SK-N-SH (cell line): ENCODE results near the gene DLG3. TPM values are rescaled to one million over a fixed set of nuclear protein-coding genes. Genes with fewer than 3 reads are reported as not detected.

Source experiments
- CTCF ChIA-PET: fragments of 300-600, 350-600 bp; formaldehyde crosslinking; extraction: SDS; loops from one replicate; lab custom pipeline; 2021; lab: Yijun Ruan, JAX
- POLR2A ChIA-PET: fragments of 350-600 bp; sonication (Branson Sonifier 250); formaldehyde crosslinking; extraction: SDS; loops from one replicate; lab custom pipeline; 2020; ENCODE audit warnings: antibody characterized with exemption, inconsistent platforms; lab: Yijun Ruan, JAX
- DNase-seq: peaks from one replicate; pipeline ENCODE4 v3.0.0; 2012
- H2AFZ ChIP-seq: fragments of 200-600 bp; sonication (generic); 2 replicates; pipeline ENCODE4 v1.8.1; 2016; ENCODE audit warnings: antibody characterized with exemption, mild to moderate bottlenecking, low read depth
- H3F3A ChIP-seq: fragments of 200-600 bp; sonication (generic); replicated peaks from 2 replicates; pipeline ENCODE3; 2016; ENCODE audit warnings: antibody characterized with exemption, mild to moderate bottlenecking; ENCODE audit not compliant: insufficient read depth
- H3K27ac ChIP-seq, 2 experiments: fragments of 200-500 bp in 1 of 2; fragments of 200-600 bp in 1 of 2; sonication (Bioruptor generic) in 1 of 2; sonication (generic), shearing (Covaris generic) in 1 of 2; 2 replicates each; pipeline versions ENCODE4 v1.5.1 to v1.6.1; 2014 to 2016; ENCODE audit warnings: low read depth in 2 of 2, inconsistent platforms in 1 of 2, low read length in 1 of 2, mild to moderate bottlenecking in 1 of 2, mixed read lengths in 1 of 2
- H3K27me3 ChIP-seq: fragments of 200-600 bp; sonication (generic), shearing (Covaris generic); 2 replicates; pipeline ENCODE4 v1.6.1; 2016; ENCODE audit warnings: mixed run types; ENCODE audit not compliant: insufficient read depth
- H3K36me3 ChIP-seq, 2 experiments: fragments of 200-500 bp in 1 of 2; fragments of 200-600 bp in 1 of 2; sonication (Bioruptor generic) in 1 of 2; sonication (generic) in 1 of 2; replicated peaks in 1 of 2; 2 replicates each; pipeline versions ENCODE3 to v1.5.1; 2014 to 2016; ENCODE audit warnings: low read length in 1 of 2, mild to moderate bottlenecking in 1 of 2; ENCODE audit not compliant: insufficient read depth in 2 of 2, control insufficient read depth in 1 of 2
- H3K4me1 ChIP-seq, 2 experiments: fragments of 200-500 bp in 1 of 2; fragments of 200-600 bp in 1 of 2; sonication (Bioruptor generic) in 1 of 2; sonication (generic), shearing (Covaris generic) in 1 of 2; 2 replicates each; pipeline versions ENCODE4 v1.5.1 to v1.6.1; 2014 to 2016; ENCODE audit warnings: low read depth in 1 of 2, low read length in 1 of 2, mixed run types in 1 of 2; ENCODE audit not compliant: insufficient read depth in 2 of 2, control insufficient read depth in 1 of 2
- H3K4me2 ChIP-seq: fragments of 200-600 bp; sonication (generic), shearing (Covaris generic); 2 replicates; pipeline ENCODE4 v1.6.1; 2017; ENCODE audit warnings: mixed run types
- H3K4me3 ChIP-seq, 2 experiments: fragments of 200-500 bp in 1 of 2; fragments of 200-600 bp in 1 of 2; sonication (Bioruptor generic) in 1 of 2; sonication (generic), shearing (Covaris generic) in 1 of 2; 2 replicates each; pipeline versions ENCODE4 v1.5.1 to v1.8.1; 2014 to 2016; ENCODE audit warnings: low read depth in 2 of 2, inconsistent platforms in 1 of 2, low read length in 1 of 2, mild to moderate bottlenecking in 1 of 2, mixed read lengths in 1 of 2, moderate library complexity in 1 of 2
- H3K79me2 ChIP-seq: fragments of 200-600 bp; sonication (generic); 2 replicates; pipeline ENCODE4 v1.8.1; 2017; ENCODE audit warnings: mild to moderate bottlenecking; ENCODE audit not compliant: insufficient read depth
- H3K9ac ChIP-seq: fragments of 200-600 bp; sonication (generic); 2 replicates; pipeline ENCODE4 v1.6.1; 2017; ENCODE audit warnings: mixed run types
- H3K9me2 ChIP-seq: fragments of 200-600 bp; sonication (generic); 2 replicates; pipeline ENCODE4 v1.6.1; 2017; ENCODE audit warnings: mixed run types
- H3K9me3 ChIP-seq: fragments of 200-600 bp; sonication (generic); 2 replicates; pipeline ENCODE4 v1.6.1; 2017; ENCODE audit warnings: mixed run types, mild to moderate bottlenecking, moderate library complexity
- H4K20me1 ChIP-seq: fragments of 200-600 bp; sonication (generic); 2 replicates; pipeline ENCODE4 v1.6.1; 2017; ENCODE audit warnings: mild to moderate bottlenecking, mixed run types; ENCODE audit not compliant: insufficient read depth
- CHD2 ChIP-seq: fragments of 150-350 bp; IDR thresholded peaks from 2 replicates; pipeline ENCODE4 v1.6.1; 2018; ENCODE audit warnings: low read length; ENCODE audit not compliant: partially characterized antibody
- EP300 ChIP-seq, 2 experiments: IDR thresholded peaks; 2 replicates each; pipeline versions ENCODE4 v1.4.0 to v1.6.1; 2012; ENCODE audit warnings: borderline replicate concordance in 1 of 2, low read depth in 1 of 2, low read length in 1 of 2
- GATA2 ChIP-seq: sonication (generic); formaldehyde crosslinking; IDR thresholded peaks from 2 replicates; pipeline ENCODE4 v1.5.0; 2020; ENCODE audit warnings: mild to moderate bottlenecking, missing genetic modification reagents
- JUND ChIP-seq: IDR thresholded peaks from 2 replicates; pipeline ENCODE4 v1.4.0; 2012
- NFIC ChIP-seq: IDR thresholded peaks from 2 replicates; pipeline ENCODE4 v1.4.0; 2012; ENCODE audit warnings: borderline replicate concordance
- NRF1 ChIP-seq: IDR thresholded peaks from 2 replicates; pipeline ENCODE4 v1.6.1; 2012; ENCODE audit warnings: low read depth, mild to moderate bottlenecking, low read length
- RCOR1 ChIP-seq: fragments of 150-350 bp; IDR thresholded peaks from 2 replicates; pipeline ENCODE4 v1.6.1; 2017; ENCODE audit warnings: antibody characterized with exemption, low read length
- RFX5 ChIP-seq: IDR thresholded peaks from 2 replicates; pipeline ENCODE4 v1.6.1; 2012; ENCODE audit warnings: mild to moderate bottlenecking, improper control_type of control experiment, low read length
- RXRA ChIP-seq: IDR thresholded peaks from 2 replicates; pipeline ENCODE4 v1.4.0; 2012; ENCODE audit warnings: low read depth, mild to moderate bottlenecking, borderline replicate concordance
- SIN3A ChIP-seq: IDR thresholded peaks from 2 replicates; pipeline ENCODE4 v1.6.1; 2012; ENCODE audit warnings: low read depth, mild to moderate bottlenecking, low read length, moderate library complexity, borderline replicate concordance
- TAF1 ChIP-seq: IDR thresholded peaks from 2 replicates; pipeline ENCODE4 v1.6.1; 2012; ENCODE audit warnings: low read depth, mild to moderate bottlenecking, low read length, moderate library complexity, borderline replicate concordance
- TCF12 ChIP-seq: IDR thresholded peaks from 2 replicates; pipeline ENCODE4 v1.4.0; 2012
- TEAD4 ChIP-seq: IDR thresholded peaks from 2 replicates; pipeline ENCODE4 v1.4.0; 2012; ENCODE audit warnings: mild to moderate bottlenecking, borderline replicate concordance; ENCODE audit not compliant: insufficient read depth
- whole genome bisulfite sequencing: methylation state at CpG from one replicate; pipeline ENCODE4 v1.1.6; 2017; ENCODE audit warnings: low lambda C conversion rate; 5-methylcytosine and 5-hydroxymethylcytosine counted together
- polyA plus RNA-seq, 3 experiments: library from polyadenylated mRNA; depleted of rRNA; stranded (reverse); fragments of >200 nt; gene quantifications; 2 replicates each; pipeline ENCODE4 v1.2.3, GENCODE V29; 2012
- TF ChIP-seq, protein P1 (sequence below): IDR thresholded peaks from 2 replicates; pipeline ENCODE4 v1.4.0; 2012; ENCODE audit warnings: low read depth
- TF ChIP-seq, protein P2 (sequence below): IDR thresholded peaks from 2 replicates; pipeline ENCODE4 v1.6.1; 2012; ENCODE audit warnings: mild to moderate bottlenecking, low read depth, low read length, moderate library complexity
- TF ChIP-seq, protein P3 (sequence below): IDR thresholded peaks from 2 replicates; pipeline ENCODE4 v1.4.0; 2012; ENCODE audit warnings: low read depth, borderline replicate concordance

Gene DLG3
- polyA plus RNA-seq, 1 of the 3 experiments (the other 2 are of a cell fraction): 11.7 TPM

DNA sequence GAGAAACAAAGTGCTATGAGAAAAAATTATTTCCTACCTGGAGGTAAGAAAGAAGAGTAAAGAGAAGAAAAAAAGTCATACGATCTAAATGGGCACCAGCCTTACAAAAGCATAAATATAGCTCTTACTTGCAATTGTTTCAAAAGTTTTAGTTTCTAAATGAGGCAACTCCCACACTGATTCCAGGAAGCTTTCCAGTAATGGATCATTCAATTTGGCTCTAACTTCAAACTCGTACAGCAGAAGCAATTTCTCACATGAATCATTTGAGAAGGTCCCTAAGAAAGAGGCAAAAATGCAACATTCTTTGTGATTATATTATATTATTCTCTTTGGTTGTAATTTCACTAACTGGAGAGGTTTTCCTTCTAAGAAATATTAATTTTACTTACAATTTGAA is 109.9 kb downstream of the DLG3 start:
- Histone ChIP-seq H4K20me1 (no peaks in the 10 kb centered on the region), H3K36me3 (no peaks in the 10 kb centered on the region), H3K4me1 (no peaks in the 10 kb centered on the region), H3K79me2 (no peaks in the 10 kb centered on the region), H3F3A (no peaks in the 10 kb centered on the region), H2AFZ (no peak overlapping the region), H3K4me3 (no peak overlapping the region), H3K4me2 (no peak overlapping the region), H3K9ac (no peak overlapping the region), H3K9me2 (no peaks in the 10 kb centered on the region), H3K9me3 (no peaks in the 10 kb centered on the region), H3K27ac (no peak overlapping the region), H3K27me3 (no peaks in the 10 kb centered on the region)
- TF ChIP-seq, protein P1, sequence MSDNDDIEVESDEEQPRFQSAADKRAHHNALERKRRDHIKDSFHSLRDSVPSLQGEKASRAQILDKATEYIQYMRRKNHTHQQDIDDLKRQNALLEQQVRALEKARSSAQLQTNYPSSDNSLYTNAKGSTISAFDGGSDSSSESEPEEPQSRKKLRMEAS: no peak
- TF ChIP-seq EP300 (IDR thresholded peaks at IDR 0.05; ENCODE audit: borderline replicate concordance in 1 of 2, low read depth in 1 of 2, low read length in 1 of 2) (no peak), RXRA (no peak), JUND (no peak), RFX5 (no peak), SIN3A (no peak), TEAD4 (no peak), TAF1 (no peak), GATA2 (CRISPR knock-in tag) (no peak), NFIC (no peak), RCOR1 (no peak), CHD2 (no peak), NRF1 (no peak), TCF12 (no peak)
- TF ChIP-seq, protein P2, sequence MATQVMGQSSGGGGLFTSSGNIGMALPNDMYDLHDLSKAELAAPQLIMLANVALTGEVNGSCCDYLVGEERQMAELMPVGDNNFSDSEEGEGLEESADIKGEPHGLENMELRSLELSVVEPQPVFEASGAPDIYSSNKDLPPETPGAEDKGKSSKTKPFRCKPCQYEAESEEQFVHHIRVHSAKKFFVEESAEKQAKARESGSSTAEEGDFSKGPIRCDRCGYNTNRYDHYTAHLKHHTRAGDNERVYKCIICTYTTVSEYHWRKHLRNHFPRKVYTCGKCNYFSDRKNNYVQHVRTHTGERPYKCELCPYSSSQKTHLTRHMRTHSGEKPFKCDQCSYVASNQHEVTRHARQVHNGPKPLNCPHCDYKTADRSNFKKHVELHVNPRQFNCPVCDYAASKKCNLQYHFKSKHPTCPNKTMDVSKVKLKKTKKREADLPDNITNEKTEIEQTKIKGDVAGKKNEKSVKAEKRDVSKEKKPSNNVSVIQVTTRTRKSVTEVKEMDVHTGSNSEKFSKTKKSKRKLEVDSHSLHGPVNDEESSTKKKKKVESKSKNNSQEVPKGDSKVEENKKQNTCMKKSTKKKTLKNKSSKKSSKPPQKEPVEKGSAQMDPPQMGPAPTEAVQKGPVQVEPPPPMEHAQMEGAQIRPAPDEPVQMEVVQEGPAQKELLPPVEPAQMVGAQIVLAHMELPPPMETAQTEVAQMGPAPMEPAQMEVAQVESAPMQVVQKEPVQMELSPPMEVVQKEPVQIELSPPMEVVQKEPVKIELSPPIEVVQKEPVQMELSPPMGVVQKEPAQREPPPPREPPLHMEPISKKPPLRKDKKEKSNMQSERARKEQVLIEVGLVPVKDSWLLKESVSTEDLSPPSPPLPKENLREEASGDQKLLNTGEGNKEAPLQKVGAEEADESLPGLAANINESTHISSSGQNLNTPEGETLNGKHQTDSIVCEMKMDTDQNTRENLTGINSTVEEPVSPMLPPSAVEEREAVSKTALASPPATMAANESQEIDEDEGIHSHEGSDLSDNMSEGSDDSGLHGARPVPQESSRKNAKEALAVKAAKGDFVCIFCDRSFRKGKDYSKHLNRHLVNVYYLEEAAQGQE: no peak
- TF ChIP-seq, protein P3, sequence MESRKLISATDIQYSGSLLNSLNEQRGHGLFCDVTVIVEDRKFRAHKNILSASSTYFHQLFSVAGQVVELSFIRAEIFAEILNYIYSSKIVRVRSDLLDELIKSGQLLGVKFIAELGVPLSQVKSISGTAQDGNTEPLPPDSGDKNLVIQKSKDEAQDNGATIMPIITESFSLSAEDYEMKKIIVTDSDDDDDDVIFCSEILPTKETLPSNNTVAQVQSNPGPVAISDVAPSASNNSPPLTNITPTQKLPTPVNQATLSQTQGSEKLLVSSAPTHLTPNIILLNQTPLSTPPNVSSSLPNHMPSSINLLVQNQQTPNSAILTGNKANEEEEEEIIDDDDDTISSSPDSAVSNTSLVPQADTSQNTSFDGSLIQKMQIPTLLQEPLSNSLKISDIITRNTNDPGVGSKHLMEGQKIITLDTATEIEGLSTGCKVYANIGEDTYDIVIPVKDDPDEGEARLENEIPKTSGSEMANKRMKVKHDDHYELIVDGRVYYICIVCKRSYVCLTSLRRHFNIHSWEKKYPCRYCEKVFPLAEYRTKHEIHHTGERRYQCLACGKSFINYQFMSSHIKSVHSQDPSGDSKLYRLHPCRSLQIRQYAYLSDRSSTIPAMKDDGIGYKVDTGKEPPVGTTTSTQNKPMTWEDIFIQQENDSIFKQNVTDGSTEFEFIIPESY: no peak
- WGBS: 2% methylated on average over 2 of the region's 2 CpGs
- DNase-seq: no peak
- CTCF ChIA-PET: no interaction called here
- POLR2A ChIA-PET: no interaction called here
